Upper lobe of left lung (tissue), 4 donors: ENCODE results near the gene NHS.

Experiments used
- CTCF ChIP-seq, 6 experiments: fragments of 450-650 bp in 4 of 6; fragments of 200-600 bp in 2 of 6; sonication (generic) in 2 of 6; IDR thresholded peaks; one replicate each; pipeline ENCODE4 v1.5.1; 2016 to 2019; ENCODE audit warnings: antibody characterized with exemption in 6 of 6
- POLR2A ChIP-seq, 4 donors: fragments of 450-650 bp; IDR thresholded peaks; one replicate each; pipeline ENCODE4 v1.5.1; 2016 to 2017; ENCODE audit warnings: antibody characterized with exemption in 4 of 4, mild to moderate bottlenecking in 2 of 4
- POLR2AphosphoS5 ChIP-seq, 2 donors: sonication (generic); formaldehyde crosslinking; IDR thresholded peaks; one replicate each; pipeline ENCODE4 v1.5.1; 2017; ENCODE audit warnings: antibody characterized with exemption in 2 of 2

- no peak for TF ChIP-seq CTCF (IDR thresholded peaks at IDR 0.05)
- TF ChIP-seq POLR2AphosphoS5 (IDR thresholded peaks at IDR 0.05): no peak
- TF ChIP-seq POLR2A (IDR thresholded peaks at IDR 0.05): no peak
Measured at GRCh38 chrX:17621566-17622270, 246.7 kb downstream of the NHS start.
